Chondrocyte (in vitro differentiated cells): Measurements from ENCODE around the gene CRHR1. TPM values are rescaled to one million over a fixed set of nuclear protein-coding genes. Genes with fewer than 3 reads are reported as not detected.

Experiments used
- DNase-seq: peaks from one replicate; pipeline ENCODE4 v3.0.0; 2021; ENCODE audit warnings: mixed read lengths, low spot score
- H3K27ac Mint-ChIP-seq: one replicate; pipeline ENCODE4 v1.8.0; 2021; ENCODE audit warnings: mild to moderate bottlenecking, moderate library complexity, mixed read lengths; ENCODE audit not compliant: unreplicated experiment
- H3K27me3 Mint-ChIP-seq: 2 replicates; pipeline ENCODE4 v1.8.0; 2021; ENCODE audit warnings: low read depth, mixed read lengths
- H3K36me3 Mint-ChIP-seq: 2 replicates; pipeline ENCODE4 v1.8.0; 2021; ENCODE audit warnings: low read depth, mixed read lengths
- H3K4me1 Mint-ChIP-seq: 2 replicates; pipeline ENCODE4 v1.8.0; 2021; ENCODE audit warnings: low read depth, mild to moderate bottlenecking, mixed read lengths
- H3K4me3 Mint-ChIP-seq: one replicate; pipeline ENCODE4 v1.8.0; 2021; ENCODE audit warnings: mild to moderate bottlenecking, moderate library complexity, mixed read lengths; ENCODE audit not compliant: unreplicated experiment
- H3K9me3 Mint-ChIP-seq: 2 replicates; pipeline ENCODE4 v1.8.0; 2021; ENCODE audit warnings: low read depth, mixed read lengths
- CTCF ChIP-seq: fragments of 200-600 bp; sonication (generic); IDR thresholded peaks from 2 replicates; pipeline ENCODE4 v1.5.0; 2021; ENCODE audit warnings: antibody characterized with exemption, mild to moderate bottlenecking, moderate library complexity
- total RNA-seq: library from RNA; stranded (reverse); gene quantifications from 3 replicates; pipeline ENCODE4 v1.2.1, GENCODE V29; 2021

Gene CRHR1
- total RNA-seq, 1 donor from 2014 or later: not detected

GRCh38 chr17:45845376-45846185 lies 61.5 kb downstream of the CRHR1 start:
- Mint-ChIP-seq H3K36me3 (no peaks in the 10 kb centered on the region), H3K4me1 (no peaks in the 10 kb centered on the region), H3K27me3 (peaks cover 26% of the 10 kb centered on the region), H3K27ac (no peak overlapping the region), H3K9me3 (no peaks in the 10 kb centered on the region), H3K4me3 (no peak overlapping the region)
- DNase-seq: peak; percentile 63
- no peak for TF ChIP-seq CTCF

- DNase-seq: no peak
- H3K9me3 Mint-ChIP-seq: no peaks in the 10 kb centered on the region
- H3K4me3 Mint-ChIP-seq: no peak overlapping the region
- no peak overlapping the region for H3K27ac Mint-ChIP-seq
- no peak for TF ChIP-seq CTCF
- H3K36me3 Mint-ChIP-seq: no peaks in the 10 kb centered on the region
- peaks cover 26% of the 10 kb centered on the region for H3K27me3 Mint-ChIP-seq
- H3K4me1 Mint-ChIP-seq: no peaks in the 10 kb centered on the region
These were observed 62.1 kb downstream of the CRHR1 start for GRCh38 chr17:45846223-45846622.

- Mint-ChIP-seq H3K27ac (no peak overlapping the region), H3K4me1 (no peaks in the 10 kb centered on the region)
These were observed 62.5 kb downstream of the CRHR1 start for GRCh38 chr17:45846646-45847045.

GRCh38 chr17:45847101-45847500 lies 63.0 kb downstream of the CRHR1 start:
- no peak for TF ChIP-seq CTCF
- Mint-ChIP-seq H3K4me1 (no peaks in the 10 kb centered on the region), H3K9me3 (no peaks in the 10 kb centered on the region), H3K4me3 (no peak overlapping the region), H3K36me3 (no peaks in the 10 kb centered on the region), H3K27me3 (peaks cover 21% of the 10 kb centered on the region), H3K27ac (no peak overlapping the region)
- DNase-seq: no peak

More at GRCh38 chr17:45846646-45847045, 62.5 kb downstream of the CRHR1 start:
- Mint-ChIP-seq H3K36me3 (no peaks in the 10 kb centered on the region), H3K27me3 (peaks cover 23% of the 10 kb centered on the region), H3K9me3 (no peaks in the 10 kb centered on the region), H3K4me3 (no peak overlapping the region)
- no peak for DNase-seq
- TF ChIP-seq CTCF: no peak

GRCh38 chr17:45847747-45848146 lies 63.6 kb downstream of the CRHR1 start:
- Mint-ChIP-seq H3K27ac (no peak overlapping the region), H3K4me1 (no peaks in the 10 kb centered on the region), H3K9me3 (no peaks in the 10 kb centered on the region), H3K36me3 (no peaks in the 10 kb centered on the region), H3K27me3 (peaks cover 22% of the 10 kb centered on the region), H3K4me3 (no peak overlapping the region)
- no peak for TF ChIP-seq CTCF
- DNase-seq: no peak
